CD4-positive, alpha-beta T cell treated with Interleukin-21 for 1 hour (primary cell): ENCODE measurements around the gene EIF4B.

Experiments used
- DNase-seq: peaks from one replicate; pipeline ENCODE4 v3.0.0-alpha.2; 2020

The EIF4B gene

DNA sequence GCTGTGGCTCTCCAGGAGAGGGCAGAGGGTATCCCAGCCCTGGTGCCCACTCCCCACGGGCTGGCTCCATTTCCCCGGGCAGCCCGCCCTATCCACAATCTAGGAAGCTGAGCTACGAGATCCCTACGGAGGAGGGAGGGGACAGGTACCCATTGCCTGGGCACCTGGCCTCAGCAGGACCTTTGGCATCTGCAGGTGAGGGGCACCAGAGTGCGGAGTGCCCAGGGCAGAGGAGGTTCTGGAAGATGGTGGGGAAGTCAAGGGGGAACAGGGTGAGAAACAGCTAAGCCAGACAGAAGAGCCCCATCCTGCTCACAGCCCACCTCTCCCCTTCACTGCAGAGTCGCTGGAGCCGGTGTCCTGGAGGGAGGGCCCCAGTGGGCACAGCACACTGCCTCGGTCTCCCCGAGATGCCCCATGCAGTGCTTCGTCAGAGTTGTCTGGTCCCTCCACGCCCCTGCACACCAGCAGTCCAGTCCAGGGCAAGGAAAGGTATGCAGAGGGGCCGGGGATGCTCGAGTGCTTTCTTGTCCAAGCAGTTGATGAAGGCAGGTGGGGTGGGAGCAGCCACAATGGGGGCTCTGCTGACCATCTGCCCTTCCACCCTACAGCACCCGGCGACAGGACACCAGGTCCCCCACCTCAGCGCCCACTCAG, 53.9 kb downstream of the EIF4B start:
- DNase-seq, result no peak

DNA sequence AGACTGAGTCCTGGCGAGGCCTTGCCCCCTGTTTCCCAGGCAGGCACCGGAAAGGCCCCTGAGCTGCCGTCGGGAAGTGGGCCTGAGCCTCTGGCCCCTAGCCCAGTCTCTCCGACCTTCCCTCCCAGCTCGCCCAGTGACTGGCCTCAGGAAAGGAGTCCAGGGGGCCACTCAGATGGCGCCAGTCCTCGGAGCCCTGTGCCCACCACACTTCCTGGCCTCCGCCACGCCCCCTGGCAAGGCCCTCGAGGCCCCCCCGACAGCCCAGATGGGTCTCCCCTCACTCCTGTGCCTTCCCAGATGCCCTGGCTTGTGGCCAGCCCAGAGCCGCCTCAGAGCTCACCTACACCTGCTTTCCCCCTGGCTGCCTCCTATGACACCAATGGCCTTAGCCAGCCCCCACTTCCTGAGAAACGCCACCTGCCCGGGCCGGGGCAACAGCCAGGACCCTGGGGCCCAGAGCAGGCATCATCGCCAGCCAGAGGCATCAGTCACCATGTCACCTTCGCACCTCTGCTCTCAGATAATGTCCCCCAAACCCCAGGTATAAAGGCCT, 54.5 kb downstream of the EIF4B start:
- DNase-seq, result no peak

DNA sequence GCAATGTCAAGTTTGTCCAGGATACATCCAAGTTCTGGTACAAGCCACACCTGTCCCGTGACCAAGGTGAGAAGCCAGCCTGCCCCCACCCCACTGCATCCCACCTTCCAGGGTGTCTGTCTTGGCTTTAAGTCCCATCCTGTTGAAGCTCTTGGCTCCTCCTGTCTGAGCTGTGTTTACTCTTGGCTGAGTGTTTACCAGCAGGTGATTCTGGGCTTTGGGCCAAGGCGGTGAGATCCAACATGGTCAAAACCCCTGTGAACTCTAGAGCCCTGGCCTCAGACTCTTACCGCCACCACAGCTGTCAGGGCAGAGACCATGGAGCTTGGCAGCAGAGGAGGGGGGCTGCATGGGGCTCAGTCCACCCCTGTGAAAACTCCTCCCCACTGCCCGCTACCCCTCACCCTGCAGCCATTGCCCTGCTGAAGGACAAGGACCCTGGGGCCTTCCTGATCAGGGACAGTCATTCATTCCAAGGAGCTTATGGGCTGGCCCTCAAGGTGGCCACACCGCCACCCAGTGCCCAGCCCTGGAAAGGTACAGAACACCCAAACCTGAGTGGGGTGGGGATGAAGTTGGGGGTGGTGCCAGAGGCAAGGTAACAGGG, 55.3 kb downstream of the EIF4B start:
- no peak for DNase-seq

- no peak for DNase-seq
Measured at GRCh38 chr12:53062011-53062961, 56.0 kb downstream of the EIF4B start.

DNA sequence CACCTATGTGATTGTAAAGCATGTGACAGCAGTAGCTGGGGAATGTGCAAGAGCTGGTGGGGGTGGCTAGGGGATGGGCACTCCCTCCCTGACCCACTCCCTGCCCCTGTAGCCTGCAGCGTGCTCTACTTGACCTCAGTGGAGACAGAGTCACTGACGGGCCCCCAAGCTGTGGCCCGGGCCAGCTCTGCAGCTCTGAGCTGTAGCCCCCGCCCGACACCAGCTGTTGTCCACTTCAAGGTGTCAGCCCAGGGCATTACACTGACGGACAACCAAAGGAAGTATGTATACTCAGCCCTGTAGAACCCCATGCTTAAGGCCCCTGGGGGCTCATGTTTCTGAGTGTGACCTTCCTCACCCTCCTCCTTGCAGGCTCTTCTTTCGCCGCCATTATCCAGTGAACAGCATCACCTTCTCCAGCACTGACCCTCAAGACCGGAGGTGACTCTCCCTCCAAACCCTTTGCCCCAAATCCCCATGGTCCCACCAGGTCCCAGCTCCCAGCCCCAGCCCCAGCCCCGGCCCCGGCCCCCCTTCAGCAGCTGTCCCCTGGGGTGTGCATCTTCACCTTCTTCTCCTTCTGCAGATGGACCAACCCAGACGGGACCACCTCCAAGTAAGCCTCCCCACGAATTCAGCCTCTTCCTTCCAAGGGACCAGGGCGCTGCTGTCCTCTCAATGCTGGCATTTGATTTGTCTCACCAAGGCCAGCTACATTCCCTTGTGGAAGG, 56.9 kb downstream of the EIF4B start:
- no peak for DNase-seq

DNA sequence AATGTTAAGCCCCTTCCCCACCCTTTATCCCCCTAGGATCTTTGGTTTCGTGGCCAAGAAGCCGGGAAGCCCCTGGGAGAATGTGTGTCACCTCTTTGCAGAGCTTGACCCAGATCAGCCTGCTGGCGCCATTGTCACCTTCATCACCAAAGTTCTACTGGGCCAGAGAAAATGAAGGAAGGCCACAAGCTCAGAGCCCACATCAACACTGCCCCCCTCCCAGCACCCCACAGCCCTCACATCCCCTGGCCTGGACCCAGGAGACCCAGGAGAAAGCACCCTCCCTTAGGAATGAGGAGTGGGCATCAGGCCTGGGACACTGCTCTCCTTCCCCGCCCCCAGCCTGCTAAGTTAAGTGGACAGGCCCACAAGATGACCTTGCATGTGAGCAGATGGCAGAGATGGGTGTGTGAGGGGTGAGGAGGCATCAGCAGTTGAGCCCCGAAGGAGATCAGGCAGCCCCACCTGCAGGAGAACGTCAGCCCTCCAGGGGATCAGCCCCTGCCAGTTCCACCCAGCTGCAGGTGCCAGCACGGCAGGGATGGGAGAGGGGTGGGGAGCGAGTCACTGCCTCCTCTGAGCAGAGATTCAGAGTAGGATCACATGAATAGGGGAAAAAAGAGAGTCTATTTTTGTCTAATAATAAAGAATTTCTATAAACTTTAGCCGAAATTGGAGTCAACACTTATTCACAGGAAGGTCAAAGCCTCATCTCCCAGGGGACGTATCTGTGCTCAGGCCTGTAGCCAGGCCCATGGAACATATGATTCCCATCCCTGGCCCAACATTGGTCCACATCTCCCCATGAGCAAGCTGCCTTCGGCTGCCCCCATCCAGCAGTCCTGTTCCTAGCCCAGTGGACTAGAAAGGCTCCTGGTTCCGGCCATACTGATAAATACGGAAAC, 57.7 kb downstream of the EIF4B start:
- DNase-seq, result no peak

DNA sequence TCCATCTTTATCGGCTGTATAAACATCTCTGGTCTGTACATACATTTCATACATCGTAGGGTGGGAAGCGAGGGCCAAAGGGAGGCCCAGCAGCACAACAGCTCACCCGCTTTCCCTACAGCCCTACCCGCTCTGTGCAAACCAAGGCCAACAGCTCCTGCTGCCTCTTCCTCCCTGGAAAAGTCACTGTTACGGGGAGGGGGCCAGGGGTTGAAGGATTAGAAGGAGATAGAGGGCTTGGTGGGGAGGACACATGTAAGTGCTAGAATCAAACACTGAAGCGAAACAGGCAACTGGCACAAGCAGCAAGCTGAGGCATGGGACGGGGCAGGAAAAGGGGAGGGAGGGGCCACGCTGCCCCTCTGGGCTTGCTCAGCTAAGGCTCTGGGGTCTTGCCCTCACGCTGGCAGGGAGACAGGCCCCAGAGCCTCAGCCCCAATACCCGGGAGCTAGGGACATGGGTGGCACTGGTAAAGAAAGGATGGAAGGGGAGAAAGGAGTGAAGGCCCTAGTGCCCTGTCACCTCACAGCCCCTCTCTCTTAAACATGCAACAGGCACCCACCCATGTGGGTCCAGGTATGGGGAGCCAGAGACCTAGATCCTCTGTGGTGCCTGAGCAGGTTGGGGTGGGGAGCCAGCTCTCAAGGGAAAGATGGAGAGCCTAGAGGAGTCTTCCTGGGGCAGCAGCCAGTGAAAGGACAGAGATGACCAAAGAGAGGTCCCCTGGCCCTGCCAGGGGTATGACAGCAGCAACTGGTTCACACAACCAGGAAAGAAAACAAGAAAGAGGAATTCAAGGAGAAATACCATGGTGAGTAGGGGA, 58.6 kb downstream of the EIF4B start:
- DNase-seq, result no peak

GRCh38 chr12:53065470-53065869, 59.2 kb downstream of the EIF4B start:
- no peak for DNase-seq

DNA sequence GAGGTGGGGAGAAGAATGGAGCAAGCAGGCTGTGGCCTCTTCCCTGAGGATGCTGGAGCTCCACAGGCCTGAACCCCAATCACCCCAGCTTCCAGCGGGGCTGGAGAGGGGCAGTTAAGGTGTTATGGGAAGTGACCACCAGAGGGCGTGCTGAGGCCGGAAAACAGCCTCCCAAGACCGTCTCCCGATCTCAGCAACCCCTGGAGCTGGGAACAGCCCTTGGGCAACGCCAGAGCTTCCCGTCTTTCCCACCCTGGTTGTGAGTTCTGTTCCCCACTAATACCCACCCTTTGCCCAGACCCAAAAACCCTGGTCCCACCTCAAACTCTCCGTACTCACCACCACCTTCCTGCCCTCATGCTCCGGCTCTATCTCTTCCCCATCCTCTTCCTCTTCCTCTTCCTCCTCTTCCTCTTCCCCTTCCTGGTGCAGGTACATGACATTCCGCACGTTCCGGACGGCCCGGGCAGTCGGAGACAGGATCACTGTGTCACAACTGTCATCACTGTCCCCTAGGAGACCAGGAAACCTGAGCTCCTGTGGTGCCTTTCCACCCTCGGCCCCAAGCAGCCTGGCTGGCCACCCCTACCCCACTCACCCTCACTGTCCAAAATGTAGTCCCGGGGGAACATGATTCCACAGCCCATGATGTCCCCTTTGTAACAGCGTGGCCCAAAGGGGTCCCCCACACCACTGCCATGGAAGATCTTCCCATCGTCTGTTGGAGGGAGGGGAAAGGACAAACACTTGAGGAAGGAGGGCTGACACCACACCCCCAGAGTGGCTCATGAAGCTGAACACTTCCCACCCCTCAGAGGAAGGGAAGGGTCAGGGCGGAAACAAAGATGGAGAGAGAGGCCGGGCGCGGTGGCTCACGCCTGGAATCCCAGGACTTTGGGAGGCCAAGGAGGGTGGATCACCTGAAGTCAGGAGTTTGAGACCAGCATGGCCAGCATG, 60.0 kb downstream of the EIF4B start:
- DNase-seq, result peak; percentile 64

DNA sequence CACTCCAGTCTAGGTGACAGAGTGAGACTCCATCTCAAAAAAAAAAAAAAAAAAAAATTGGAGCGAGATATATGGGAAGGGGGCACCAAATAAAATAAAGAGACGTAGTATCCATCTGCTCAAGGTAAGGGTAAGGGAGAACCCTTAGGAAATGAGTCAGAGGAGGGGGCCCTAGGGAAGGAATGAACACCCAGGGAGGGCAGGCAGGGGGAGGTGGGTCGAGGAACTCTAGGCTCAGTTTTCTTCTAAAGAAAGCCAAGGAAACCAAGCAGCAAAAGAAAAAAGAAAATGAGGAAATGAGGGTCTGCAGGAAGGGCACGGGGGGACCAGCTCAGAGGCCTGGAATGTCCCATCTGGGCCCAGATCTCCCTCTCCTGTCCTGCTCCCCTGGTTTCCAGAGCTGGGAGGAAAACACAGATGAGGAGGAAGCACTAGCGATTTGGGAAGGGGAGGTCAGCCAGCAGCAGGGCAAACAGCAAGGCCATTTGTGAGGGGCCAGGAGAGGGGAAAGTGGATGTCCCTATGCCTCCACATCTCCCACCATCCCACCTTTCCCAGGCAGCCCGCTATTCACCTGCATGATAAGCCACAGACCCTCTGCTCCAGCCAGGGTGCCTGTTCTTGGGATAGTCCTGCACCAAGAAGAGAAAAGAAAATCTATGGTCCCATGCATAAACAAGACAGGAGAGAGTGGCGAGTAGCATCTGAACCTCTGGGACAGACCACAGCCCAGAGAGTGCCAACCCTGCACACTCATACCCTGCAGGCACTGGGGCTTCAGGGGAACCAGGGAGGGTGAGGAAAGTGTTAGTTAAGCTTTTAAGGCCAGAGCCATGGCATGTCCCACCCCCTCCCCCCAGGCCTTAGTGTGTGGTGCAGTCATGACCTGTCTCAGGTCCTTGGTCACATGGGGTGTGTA, 61.1 kb downstream of the EIF4B start:
- no peak for DNase-seq

DNA sequence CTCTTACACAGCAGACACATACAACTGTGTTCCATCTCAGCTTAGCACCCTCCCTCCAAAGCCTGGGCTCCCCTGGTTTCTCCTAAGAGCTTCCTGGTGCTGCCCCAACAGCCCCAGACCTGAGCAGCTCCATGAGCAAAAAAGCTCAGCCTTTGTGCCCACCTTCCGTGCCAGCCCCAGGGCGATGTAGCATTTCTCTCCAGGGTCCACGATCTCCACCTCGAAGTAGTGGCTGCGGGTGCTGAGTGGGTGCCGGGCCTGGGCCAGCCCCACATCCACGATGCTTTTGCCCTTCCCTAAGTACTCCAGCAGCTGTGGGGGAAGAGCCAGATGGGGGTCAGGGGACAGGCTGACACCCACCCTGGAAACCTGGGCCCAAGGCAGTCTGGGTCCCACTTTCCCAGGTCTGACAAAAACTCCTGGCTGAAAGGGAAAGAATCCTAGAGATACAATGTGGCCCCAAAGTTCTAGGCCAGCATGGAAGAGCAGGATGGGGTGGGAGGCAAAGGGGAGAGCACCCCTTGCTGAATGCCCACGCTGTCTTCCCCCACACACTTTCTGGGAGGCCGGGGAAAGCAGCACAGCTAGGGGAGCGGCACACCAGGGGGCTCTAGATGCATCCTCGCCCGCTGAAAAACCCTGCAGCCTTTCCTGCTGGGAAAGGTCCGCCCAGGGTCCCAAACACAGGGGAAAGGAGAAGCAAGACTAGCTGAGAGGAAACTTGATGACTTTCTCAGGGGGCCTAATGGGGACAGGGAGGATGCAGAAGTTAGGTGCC, 61.9 kb downstream of the EIF4B start:
- DNase-seq, result no peak

DNA sequence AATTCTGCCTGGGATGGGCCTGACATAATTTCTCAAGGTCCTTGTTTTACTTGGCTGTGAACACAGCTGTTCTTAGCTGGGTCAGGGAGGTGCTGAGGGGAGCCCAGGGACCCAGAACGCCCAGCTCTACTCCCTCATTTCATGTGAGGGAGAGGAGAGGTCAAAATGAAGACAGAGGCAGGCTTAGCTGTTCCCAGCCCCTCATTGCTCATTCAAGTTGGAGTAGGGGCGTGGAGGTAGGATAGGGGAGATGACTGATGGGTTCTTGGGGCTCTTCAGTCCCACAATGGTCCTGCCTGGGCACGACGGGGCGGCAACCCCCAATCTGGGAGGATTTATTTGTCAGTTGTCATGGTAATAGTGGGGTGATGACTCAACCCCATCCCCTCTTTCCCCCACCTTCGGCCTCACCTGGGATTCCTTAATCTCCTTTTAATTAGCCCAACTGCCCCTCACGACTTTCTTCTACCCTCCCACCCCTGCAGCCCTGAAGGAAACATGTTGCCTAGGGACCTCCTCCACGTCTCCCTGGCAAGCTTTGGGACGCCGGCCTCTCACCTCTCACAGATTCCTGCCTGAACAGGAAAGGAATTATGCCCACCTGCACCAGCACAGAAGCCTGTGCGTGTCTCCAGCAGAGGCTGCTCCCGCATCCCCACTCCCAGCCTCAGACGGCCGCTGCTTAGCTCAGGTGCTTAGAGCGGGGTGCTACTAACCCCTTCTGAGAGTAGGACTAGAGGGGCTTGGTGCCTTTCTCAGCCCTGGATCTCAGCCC, 62.7 kb downstream of the EIF4B start:
- no peak for DNase-seq

DNA sequence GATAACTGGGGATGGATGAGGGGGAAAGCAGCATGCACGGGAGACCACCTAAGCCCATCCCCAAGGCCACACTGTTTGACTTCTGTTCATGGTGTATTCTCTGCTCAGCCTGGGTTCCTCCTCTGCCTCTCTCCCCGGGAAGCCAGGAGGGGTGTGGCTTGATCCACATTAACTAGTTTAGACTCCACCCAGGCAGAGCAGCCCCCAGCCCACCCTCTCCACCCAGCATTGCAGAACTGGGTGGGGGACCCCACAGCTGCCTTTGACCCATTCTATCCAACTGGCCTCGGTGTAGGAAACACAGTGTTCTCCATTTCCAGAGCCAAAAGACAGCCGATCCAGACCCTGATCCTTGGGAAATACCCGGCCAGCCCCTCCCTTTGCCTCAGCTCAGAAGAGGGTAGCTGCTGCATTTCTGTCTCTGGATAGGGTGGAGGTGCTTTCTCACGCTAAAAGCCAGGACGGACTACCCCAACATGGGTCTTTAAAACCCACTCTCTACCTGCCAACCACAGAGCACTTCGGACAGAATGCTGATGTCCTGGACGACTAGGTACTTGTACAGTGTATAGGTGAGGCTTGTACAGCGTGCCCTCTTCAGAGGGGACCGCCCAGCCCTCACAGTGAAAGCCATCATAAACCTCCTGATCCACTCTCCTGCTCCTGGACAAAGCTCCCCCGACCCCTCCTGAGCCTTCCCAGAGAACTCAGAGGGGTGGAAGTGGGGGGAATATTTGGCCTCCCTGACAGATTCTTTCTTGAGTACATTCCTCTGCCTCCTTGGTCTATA, 63.6 kb downstream of the EIF4B start:
- DNase-seq, result no peak

- DNase-seq, result no peak
Measured at GRCh38 chr12:53070877-53071492, 64.7 kb downstream of the EIF4B start.
